Ovary (tissue), 10 donors: Measurements from ENCODE around the gene MCFD2. TPM values are rescaled to one million over a fixed set of nuclear protein-coding genes. Genes with fewer than 3 reads are reported as not detected.

Experiments used
- DNase-seq, 5 donors: peaks; one replicate each; pipeline ENCODE4 v3.0.0-alpha.2; 2019 to 2020
- H3K27ac ChIP-seq, 2 donors: fragments of 200-600 bp; one replicate each; pipeline versions ENCODE4 v1.5.1 to v1.8.0; 2019 to 2022
- H3K27me3 ChIP-seq: fragments of 200-600 bp; one replicate; pipeline ENCODE4 v1.8.0; 2022
- H3K36me3 ChIP-seq: fragments of 200-600 bp; sonication (generic); one replicate; pipeline ENCODE4 v1.5.1; 2019
- H3K4me1 ChIP-seq: one replicate; pipeline ENCODE4 v1.8.1; 2013; ENCODE audit warnings: mild to moderate bottlenecking, moderate library complexity; ENCODE audit not compliant: insufficient read depth
- H3K4me3 ChIP-seq: fragments of 200-600 bp; sonication (generic); one replicate; pipeline ENCODE4 v1.5.1; 2017
- H3K9me3 ChIP-seq, 2 donors: fragments of 200-600 bp in 1 of 2; sonication (generic) in 1 of 2; one replicate each; pipeline versions ENCODE4 v1.5.1 to v1.8.1; 2013 to 2019; ENCODE audit warnings: mild to moderate bottlenecking in 1 of 2, moderate library complexity in 1 of 2
- EP300 ChIP-seq: sonication (generic); formaldehyde crosslinking; IDR thresholded peaks from one replicate; pipeline ENCODE4 v1.6.1; 2017; ENCODE audit warnings: antibody characterized with exemption
- POLR2A ChIP-seq: fragments of 450-650 bp; IDR thresholded peaks from one replicate; pipeline ENCODE4 v1.6.1; 2017; ENCODE audit warnings: antibody characterized with exemption, mild to moderate bottlenecking, moderate library complexity
- WGBS, 3 donors: extraction: QIAGEN DNeasy Blood & Tissue Kit in 1 of 3; methylation state at CpG; one replicate each; pipeline versions ENCODE4 v1.1.5 to v1.1.7; 2013 to 2017; 5-methylcytosine and 5-hydroxymethylcytosine counted together
- intact Hi-C, 4 donors: fragments of 100-400 bp; cut with DNase I; formaldehyde crosslinking; loops; one replicate each; pipeline versions ENCODE4 v1.11.0 to v1.15.1; 2022 to 2023
- long read RNA-seq, 3 donors: library from polyadenylated mRNA in 2 of 3; unstranded in 2 of 3; transcript quantifications; one replicate each; pipeline ENCODE4 v2.0.0 and lab custom pipeline, GENCODE V29; 2021 to 2026
- polyA plus RNA-seq, 2 donors: library from polyadenylated mRNA; stranded (reverse); fragments of 200-250 nt in 1 of 2; fragments of 350-450 nt in 1 of 2; fragmentation: Illumina TruSeq in 1 of 2; extraction: RNeasy Lipid Tissue Mini Kit (QIAGEN cat#74804) in 1 of 2; gene quantifications; one replicate each; pipeline ENCODE4 v1.2.3, GENCODE V29; 2013 to 2014
- total RNA-seq, 7 donors: library from RNA; depleted of rRNA in 2 of 7; stranded (reverse); fragments of >200 nt in 2 of 7; fragmentation: NEBNext Ultra II Directional in 3 of 7; extraction: Animal tissue kit (Norgen Biotek cat#: 25700) in 3 of 7; gene quantifications; one replicate each; pipeline versions ENCODE4 v1.1.0 to v1.2.4, GENCODE V29; 2016 to 2023
- TF ChIP-seq, protein P1 (sequence below), 3 donors: fragments of 450-650 bp in 2 of 3; fragments of 200-600 bp in 1 of 3; IDR thresholded peaks; one replicate each; pipeline versions ENCODE4 v1.5.1 to v1.8.0; 2016 to 2022; ENCODE audit warnings: antibody characterized with exemption in 3 of 3, mild to moderate bottlenecking in 1 of 3
- donor health status: DM: no; HTN: no; CAD: no; lungs with moderate emphysema.
- donor health status: DM: no; HTN: no; CAD: no.
- donor health status: Bipolar disorder and iron deficiency.
- donor health status: DM: yes; HTN: yes; CAD: no.
- donor health status: DM: no; HTN: no; CAD: no.
- donor health status: DM: yes; HTN: yes; CAD: no.

Gene MCFD2
- 100 to 1,000 TPM in 6 of 7 donors, 10 to 100 TPM in 1; 62.8 to 176 (median 134) TPM for total RNA-seq
- polyA plus RNA-seq = 100 to 1,000 TPM in 1 of 2 donors, 10 to 100 TPM in 1; 65.8 to 145 TPM
- long read RNA-seq, donor 1, full-length matches to known transcripts = 9 of 71 reads
- long read RNA-seq, donor 1, partial matches to known transcripts = 3 of 71 reads
- long read RNA-seq, donor 1, other reads (novel, unspliced or antisense) = 59 of 71 reads
- long read RNA-seq, donor 2, full-length matches to known transcripts = 33 of 62 reads
- long read RNA-seq, donor 2, partial matches to known transcripts = 24 of 62 reads
- long read RNA-seq, donor 2, other reads (novel, unspliced or antisense) = 5 of 62 reads
- long read RNA-seq, donor 3, full-length matches to known transcripts = 198 of 260 reads
- long read RNA-seq, donor 3, partial matches to known transcripts = 9 of 260 reads
- long read RNA-seq, donor 3, other reads (novel, unspliced or antisense) = 53 of 260 reads

DNA sequence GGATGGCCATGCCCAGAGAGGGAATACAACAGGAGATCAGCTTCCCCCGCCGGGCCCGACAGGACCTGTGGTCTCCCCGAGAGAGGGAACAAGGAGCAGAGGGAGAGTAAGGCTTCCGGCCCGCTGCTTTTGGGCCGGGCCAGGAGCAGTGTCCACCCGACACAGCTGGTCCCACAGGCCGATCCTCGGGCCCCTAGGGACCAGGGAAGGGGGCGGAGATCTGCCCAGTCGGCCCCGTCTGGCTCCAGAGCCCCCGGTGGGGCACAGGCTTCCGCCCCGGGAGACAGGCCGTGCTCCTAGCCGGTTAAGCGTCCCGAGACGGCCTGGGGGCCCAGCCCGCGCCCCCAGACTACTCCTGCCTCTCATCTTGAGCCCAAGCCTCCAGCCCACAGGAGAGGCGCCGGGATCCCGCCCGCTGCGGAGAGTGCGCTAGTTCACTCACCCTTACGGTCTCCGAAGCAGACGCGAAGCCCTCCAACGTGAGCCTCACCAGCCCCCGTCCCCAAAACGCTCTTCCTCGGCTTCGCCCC is at the start of gene MCFD2:
MCFD2 (minus strand) TSS at position 526 of the 530 bp plus-strand sequence. CDS start 6,635 bp downstream, outside the sequence.
- H3K27me3 ChIP-seq = no peaks in the 10 kb centered on the region
- no peaks in the 10 kb centered on the region for H3K9me3 ChIP-seq
- TF ChIP-seq EP300 = no peak
- TF ChIP-seq POLR2A = no peak
- TF ChIP-seq, protein P1, sequence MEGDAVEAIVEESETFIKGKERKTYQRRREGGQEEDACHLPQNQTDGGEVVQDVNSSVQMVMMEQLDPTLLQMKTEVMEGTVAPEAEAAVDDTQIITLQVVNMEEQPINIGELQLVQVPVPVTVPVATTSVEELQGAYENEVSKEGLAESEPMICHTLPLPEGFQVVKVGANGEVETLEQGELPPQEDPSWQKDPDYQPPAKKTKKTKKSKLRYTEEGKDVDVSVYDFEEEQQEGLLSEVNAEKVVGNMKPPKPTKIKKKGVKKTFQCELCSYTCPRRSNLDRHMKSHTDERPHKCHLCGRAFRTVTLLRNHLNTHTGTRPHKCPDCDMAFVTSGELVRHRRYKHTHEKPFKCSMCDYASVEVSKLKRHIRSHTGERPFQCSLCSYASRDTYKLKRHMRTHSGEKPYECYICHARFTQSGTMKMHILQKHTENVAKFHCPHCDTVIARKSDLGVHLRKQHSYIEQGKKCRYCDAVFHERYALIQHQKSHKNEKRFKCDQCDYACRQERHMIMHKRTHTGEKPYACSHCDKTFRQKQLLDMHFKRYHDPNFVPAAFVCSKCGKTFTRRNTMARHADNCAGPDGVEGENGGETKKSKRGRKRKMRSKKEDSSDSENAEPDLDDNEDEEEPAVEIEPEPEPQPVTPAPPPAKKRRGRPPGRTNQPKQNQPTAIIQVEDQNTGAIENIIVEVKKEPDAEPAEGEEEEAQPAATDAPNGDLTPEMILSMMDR (IDR thresholded peaks at IDR 0.05) = no peak
- no peaks in the 10 kb centered on the region for H3K36me3 ChIP-seq
- H3K4me3 ChIP-seq = peak within 1 kb of the TSS; percentile 99
- no peak for DNase-seq
- intact Hi-C loops = no loop called here
- H3K27ac ChIP-seq = peak within 1 kb of the TSS; percentile 94 to 96
- 1% methylated on average over 32 to 38 of the region's 38 CpGs for WGBS, 3 donors
- peaks cover 11% of the 10 kb centered on the region for H3K4me1 ChIP-seq

DNA sequence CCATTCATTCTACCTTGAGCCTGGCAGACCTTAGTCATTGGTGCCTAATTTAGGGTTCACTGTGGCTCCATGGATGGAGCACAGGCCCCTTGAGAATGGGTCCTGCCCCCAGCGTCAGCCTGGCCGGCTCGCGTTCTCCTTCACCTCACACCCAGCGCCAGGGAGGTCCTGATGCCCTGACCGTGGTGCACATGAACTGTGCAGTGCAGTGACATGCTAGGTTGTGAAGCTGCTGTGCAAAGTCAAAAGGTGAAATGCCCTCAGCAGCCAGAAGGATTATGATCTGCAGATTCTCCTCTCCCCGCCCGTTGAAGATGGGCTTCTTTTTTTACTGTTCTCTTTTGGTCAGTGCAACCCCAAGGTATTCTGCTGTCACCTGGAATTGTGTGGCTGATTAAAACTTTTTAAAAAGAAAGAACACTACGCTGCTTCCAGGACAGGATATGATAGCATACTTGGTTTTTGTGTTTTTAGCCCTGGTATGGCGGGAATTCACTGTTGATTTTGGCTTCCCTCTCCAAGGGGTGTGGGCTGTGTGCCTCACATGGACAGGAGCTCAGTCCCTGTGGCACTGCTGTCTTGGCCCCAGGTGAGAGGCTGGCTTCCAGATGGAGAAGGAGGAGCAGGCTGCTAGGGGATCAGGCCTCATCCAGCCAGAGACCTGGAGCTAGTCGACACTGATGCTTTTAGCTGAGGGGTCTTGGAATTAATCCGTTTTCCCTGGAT is 49.4 kb upstream of the MCFD2 start:
- no peaks in the 10 kb centered on the region for H3K36me3 ChIP-seq
- WGBS, 3 donors = 51 to 62% (median 54%) methylated on average over 12 of the region's 12 CpGs
- H3K9me3 ChIP-seq = no peaks in the 10 kb centered on the region
- intact Hi-C loops = no loop called here
- TF ChIP-seq EP300 (no peak), POLR2A (no peak)
- TF ChIP-seq, protein P1 (IDR thresholded peaks at IDR 0.05) = no peak
- no peak for DNase-seq
- no peak overlapping the region for H3K4me3 ChIP-seq
- H3K4me1 ChIP-seq = peaks cover 10% of the 10 kb centered on the region
- no peaks in the 10 kb centered on the region for H3K27me3 ChIP-seq
- no peak overlapping the region for H3K27ac ChIP-seq

DNA sequence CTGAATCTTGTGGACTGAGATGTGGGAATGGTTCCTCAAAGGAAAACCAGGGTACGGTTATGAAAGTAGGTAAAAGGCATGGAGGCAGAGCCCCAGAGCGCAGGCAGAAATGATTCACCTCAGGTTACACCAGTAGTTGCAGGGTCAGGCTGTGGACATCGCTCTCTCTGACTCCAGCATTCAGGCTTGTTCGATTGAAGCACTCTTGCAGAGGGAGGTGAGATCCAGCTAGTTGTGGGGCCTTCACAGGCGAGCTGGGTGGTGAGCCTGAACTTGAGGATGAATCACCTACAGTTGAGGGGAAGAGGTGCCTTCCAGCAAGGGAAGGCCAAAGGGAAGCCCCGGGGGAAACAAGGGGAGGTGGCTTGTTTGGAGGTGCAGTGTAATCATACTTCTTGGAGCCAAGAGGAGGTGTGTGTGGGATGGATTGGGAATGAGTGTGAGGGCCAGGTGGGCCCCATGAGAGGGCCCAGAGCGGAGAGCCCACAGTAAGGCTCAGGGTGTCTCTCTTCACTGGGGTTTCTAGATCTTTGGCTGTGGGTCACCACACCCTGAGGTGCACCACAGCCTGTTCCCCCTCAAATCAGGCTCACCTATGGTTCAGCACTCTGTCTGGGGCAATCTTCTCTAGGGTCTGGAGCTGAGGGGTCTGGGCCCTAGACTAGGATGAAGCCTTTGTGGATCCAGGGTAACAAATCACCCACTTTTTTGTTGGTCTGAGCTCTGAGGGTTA is 48.5 kb upstream of the MCFD2 start:
- intact Hi-C loops = no loop called here
- DNase-seq = no peak
- no peaks in the 10 kb centered on the region for H3K9me3 ChIP-seq
- H3K4me3 ChIP-seq = no peak overlapping the region
- 92 to 94% (median 92%) methylated on average over 7 of the region's 7 CpGs for WGBS, 3 donors
- no peaks in the 10 kb centered on the region for H3K27me3 ChIP-seq
- H3K36me3 ChIP-seq = no peaks in the 10 kb centered on the region
- no peak for TF ChIP-seq POLR2A
- TF ChIP-seq, protein P1 (IDR thresholded peaks at IDR 0.05) = no peak
- no peak for TF ChIP-seq EP300
- peaks cover 6% of the 10 kb centered on the region for H3K4me1 ChIP-seq
- H3K27ac ChIP-seq = peak overlapping the region in 1 of 2 donors; percentile 12

DNA sequence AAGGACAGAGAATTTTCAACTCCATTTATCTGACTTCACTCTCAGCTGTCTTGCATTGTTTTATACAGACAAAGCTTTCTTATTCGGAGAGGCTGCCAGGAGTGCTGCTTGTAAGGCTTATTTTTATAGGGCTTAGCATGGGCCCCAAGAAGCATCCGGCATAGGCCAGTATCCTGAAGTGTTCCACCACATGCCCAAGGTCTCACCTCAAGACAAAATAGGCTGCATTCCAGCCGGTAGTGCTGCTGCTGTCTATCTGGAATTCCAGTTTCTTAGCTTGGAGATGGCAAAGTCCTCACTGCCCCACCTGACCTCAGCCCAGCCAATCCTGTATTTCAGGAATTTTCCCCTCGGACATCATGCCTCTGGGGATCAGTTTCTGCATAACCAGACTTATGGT is 47.6 kb upstream of the MCFD2 start:
- Histone ChIP-seq H3K9me3 (no peaks in the 10 kb centered on the region), H3K4me3 (no peak overlapping the region), H3K36me3 (no peaks in the 10 kb centered on the region), H3K4me1 (peaks cover 4% of the 10 kb centered on the region), H3K27ac (no peak overlapping the region), H3K27me3 (no peaks in the 10 kb centered on the region)
- DNase-seq = no peak
- TF ChIP-seq POLR2A = no peak
- TF ChIP-seq EP300 = no peak
- TF ChIP-seq, protein P1 (IDR thresholded peaks at IDR 0.05) = no peak
- 84% methylated on average over 4 of the region's 4 CpGs for WGBS, 3 donors
- intact Hi-C loops = no loop called here
